ENCODE data around the gene ENOX1. TPM values are rescaled to one million over a fixed set of nuclear protein-coding genes. Genes with fewer than 3 reads are reported as not detected.

The ENOX1 gene
- total RNA-seq, 1 experiment from 2014 or later, result 0.26 TPM

DNA sequence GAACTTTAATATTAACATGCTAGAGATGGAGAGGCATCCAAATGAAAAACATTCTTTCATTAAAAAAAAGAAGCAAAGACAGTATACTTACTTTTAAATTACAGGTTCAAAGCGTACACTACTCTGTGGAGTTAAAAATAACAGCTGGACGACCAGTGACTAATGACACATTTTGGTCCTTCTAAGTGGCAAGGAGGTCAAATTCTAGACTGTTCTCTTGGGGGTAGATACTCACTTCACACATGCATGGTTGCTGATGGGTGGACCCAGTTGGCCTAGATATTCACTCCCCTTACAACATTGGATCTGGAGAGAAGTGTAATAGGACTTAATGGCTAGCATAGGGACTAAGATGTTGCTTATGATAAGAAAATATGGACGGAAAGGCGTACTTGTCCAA is 461.1 kb downstream of the ENOX1 start:
- H3K27ac Mint-ChIP-seq, result no peak overlapping the region
- H3K4me3 Mint-ChIP-seq, result no peak overlapping the region
- no peak for TF ChIP-seq AR (CRISPR knock-in tag; IDR thresholded peaks at IDR 0.05)
- no peak for TF ChIP-seq KAT7 (CRISPR knock-in tag; IDR thresholded peaks at IDR 0.05; ENCODE audit: borderline replicate concordance)
- TF ChIP-seq ZNF138 (CRISPR knock-in tag; conservative IDR thresholded peaks at IDR 0.05), result no peak
- TF ChIP-seq NFATC4 (CRISPR knock-in tag; IDR thresholded peaks at IDR 0.05), result no peak
- TF ChIP-seq TCF7 (CRISPR knock-in tag; IDR thresholded peaks at IDR 0.05; ENCODE audit: low read depth), result no peak
- TF ChIP-seq, protein P1, sequence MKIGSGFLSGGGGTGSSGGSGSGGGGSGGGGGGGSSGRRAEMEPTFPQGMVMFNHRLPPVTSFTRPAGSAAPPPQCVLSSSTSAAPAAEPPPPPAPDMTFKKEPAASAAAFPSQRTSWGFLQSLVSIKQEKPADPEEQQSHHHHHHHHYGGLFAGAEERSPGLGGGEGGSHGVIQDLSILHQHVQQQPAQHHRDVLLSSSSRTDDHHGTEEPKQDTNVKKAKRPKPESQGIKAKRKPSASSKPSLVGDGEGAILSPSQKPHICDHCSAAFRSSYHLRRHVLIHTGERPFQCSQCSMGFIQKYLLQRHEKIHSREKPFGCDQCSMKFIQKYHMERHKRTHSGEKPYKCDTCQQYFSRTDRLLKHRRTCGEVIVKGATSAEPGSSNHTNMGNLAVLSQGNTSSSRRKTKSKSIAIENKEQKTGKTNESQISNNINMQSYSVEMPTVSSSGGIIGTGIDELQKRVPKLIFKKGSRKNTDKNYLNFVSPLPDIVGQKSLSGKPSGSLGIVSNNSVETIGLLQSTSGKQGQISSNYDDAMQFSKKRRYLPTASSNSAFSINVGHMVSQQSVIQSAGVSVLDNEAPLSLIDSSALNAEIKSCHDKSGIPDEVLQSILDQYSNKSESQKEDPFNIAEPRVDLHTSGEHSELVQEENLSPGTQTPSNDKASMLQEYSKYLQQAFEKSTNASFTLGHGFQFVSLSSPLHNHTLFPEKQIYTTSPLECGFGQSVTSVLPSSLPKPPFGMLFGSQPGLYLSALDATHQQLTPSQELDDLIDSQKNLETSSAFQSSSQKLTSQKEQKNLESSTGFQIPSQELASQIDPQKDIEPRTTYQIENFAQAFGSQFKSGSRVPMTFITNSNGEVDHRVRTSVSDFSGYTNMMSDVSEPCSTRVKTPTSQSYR (CRISPR knock-in tag; IDR thresholded peaks at IDR 0.05), result no peak
- no peak for TF ChIP-seq PRRX2 (CRISPR knock-in tag; IDR thresholded peaks at IDR 0.05)
- TF ChIP-seq IRF2 (CRISPR knock-in tag; IDR thresholded peaks at IDR 0.05; ENCODE audit: borderline replicate concordance, low read depth), result no peak
- no peak for TF ChIP-seq ZBTB21 (CRISPR knock-in tag; IDR thresholded peaks at IDR 0.05; ENCODE audit: borderline replicate concordance)
- H3K4me1 Mint-ChIP-seq, result peaks cover 3% of the 10 kb centered on the region
- H3K36me3 Mint-ChIP-seq, result no peaks in the 10 kb centered on the region
- DNase-seq (ENCODE audit: low spot score), result no peak
- POLR2A ChIA-PET, result no interaction called here
- CTCF ChIA-PET, result no interaction called here
- H3K9me3 Mint-ChIP-seq, result no peaks in the 10 kb centered on the region
- H3K27me3 Mint-ChIP-seq (ENCODE audit: low read depth), result no peaks in the 10 kb centered on the region
- no peak for ATAC-seq

GRCh38 chr13:43324129-43324528 is 462.6 kb downstream of the ENOX1 start:
- H3K36me3 Mint-ChIP-seq, result no peaks in the 10 kb centered on the region
- ATAC-seq, result no peak
- no peak overlapping the region for H3K27ac Mint-ChIP-seq
- no peaks in the 10 kb centered on the region for H3K27me3 Mint-ChIP-seq (ENCODE audit: low read depth)
- POLR2A ChIA-PET, result no interaction called here
- H3K9me3 Mint-ChIP-seq, result no peaks in the 10 kb centered on the region
- peaks cover 19% of the 10 kb centered on the region for H3K4me1 Mint-ChIP-seq
- H3K4me3 Mint-ChIP-seq, result no peak overlapping the region
- DNase-seq (ENCODE audit: low spot score), result no peak
- CTCF ChIA-PET, result no interaction called here
- TF ChIP-seq SMAD4 (CRISPR knock-in tag; IDR thresholded peaks at IDR 0.05) (no peak), ZNF423 (CRISPR knock-in tag; IDR thresholded peaks at IDR 0.05) (no peak), ZBTB21 (CRISPR knock-in tag; IDR thresholded peaks at IDR 0.05; ENCODE audit: borderline replicate concordance) (no peak), ZNF396 (CRISPR knock-in tag; IDR thresholded peaks at IDR 0.05; ENCODE audit: borderline replicate concordance) (no peak), CBFB (CRISPR knock-in tag; IDR thresholded peaks at IDR 0.05; ENCODE audit: low read depth) (no peak), ZNF121 (CRISPR knock-in tag; IDR thresholded peaks at IDR 0.05) (no peak), SOX15 (CRISPR knock-in tag; IDR thresholded peaks at IDR 0.05) (no peak), GRHL2 (CRISPR knock-in tag; IDR thresholded peaks at IDR 0.05; ENCODE audit: insufficient replicate concordance, severe bottlenecking) (no peak), STAT6 (CRISPR knock-in tag; conservative IDR thresholded peaks at IDR 0.05; ENCODE audit: low read depth) (no peak)
- TF ChIP-seq, protein P2, sequence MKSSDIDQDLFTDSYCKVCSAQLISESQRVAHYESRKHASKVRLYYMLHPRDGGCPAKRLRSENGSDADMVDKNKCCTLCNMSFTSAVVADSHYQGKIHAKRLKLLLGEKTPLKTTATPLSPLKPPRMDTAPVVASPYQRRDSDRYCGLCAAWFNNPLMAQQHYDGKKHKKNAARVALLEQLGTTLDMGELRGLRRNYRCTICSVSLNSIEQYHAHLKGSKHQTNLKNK (CRISPR knock-in tag; IDR thresholded peaks at IDR 0.05), result no peak
- TF ChIP-seq, protein P3, sequence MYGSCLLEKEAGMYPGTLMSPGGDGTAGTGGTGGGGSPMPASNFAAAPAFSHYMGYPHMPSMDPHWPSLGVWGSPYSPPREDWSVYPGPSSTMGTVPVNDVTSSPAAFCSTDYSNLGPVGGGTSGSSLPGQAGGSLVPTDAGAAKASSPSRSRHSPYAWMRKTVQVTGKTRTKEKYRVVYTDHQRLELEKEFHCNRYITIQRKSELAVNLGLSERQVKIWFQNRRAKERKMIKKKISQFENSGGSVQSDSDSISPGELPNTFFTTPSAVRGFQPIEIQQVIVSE (CRISPR knock-in tag; IDR thresholded peaks at IDR 0.05; ENCODE audit: borderline replicate concordance), result no peak
- TF ChIP-seq, protein P4, sequence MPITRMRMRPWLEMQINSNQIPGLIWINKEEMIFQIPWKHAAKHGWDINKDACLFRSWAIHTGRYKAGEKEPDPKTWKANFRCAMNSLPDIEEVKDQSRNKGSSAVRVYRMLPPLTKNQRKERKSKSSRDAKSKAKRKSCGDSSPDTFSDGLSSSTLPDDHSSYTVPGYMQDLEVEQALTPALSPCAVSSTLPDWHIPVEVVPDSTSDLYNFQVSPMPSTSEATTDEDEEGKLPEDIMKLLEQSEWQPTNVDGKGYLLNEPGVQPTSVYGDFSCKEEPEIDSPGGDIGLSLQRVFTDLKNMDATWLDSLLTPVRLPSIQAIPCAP (CRISPR knock-in tag; IDR thresholded peaks at IDR 0.05), result no peak
- TF ChIP-seq, protein P5, sequence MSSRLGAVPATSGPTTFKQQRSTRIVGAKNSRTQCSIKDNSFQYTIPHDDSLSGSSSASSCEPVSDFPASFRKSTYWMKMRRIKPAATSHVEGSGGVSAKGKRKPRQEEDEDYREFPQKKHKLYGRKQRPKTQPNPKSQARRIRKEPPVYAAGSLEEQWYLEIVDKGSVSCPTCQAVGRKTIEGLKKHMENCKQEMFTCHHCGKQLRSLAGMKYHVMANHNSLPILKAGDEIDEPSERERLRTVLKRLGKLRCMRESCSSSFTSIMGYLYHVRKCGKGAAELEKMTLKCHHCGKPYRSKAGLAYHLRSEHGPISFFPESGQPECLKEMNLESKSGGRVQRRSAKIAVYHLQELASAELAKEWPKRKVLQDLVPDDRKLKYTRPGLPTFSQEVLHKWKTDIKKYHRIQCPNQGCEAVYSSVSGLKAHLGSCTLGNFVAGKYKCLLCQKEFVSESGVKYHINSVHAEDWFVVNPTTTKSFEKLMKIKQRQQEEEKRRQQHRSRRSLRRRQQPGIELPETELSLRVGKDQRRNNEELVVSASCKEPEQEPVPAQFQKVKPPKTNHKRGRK (CRISPR knock-in tag; IDR thresholded peaks at IDR 0.05; ENCODE audit: borderline replicate concordance), result no peak
- TF ChIP-seq, protein P6, sequence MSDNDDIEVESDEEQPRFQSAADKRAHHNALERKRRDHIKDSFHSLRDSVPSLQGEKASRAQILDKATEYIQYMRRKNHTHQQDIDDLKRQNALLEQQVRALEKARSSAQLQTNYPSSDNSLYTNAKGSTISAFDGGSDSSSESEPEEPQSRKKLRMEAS (CRISPR knock-in tag; IDR thresholded peaks at IDR 0.05), result no peak
- TF ChIP-seq, protein P7, sequence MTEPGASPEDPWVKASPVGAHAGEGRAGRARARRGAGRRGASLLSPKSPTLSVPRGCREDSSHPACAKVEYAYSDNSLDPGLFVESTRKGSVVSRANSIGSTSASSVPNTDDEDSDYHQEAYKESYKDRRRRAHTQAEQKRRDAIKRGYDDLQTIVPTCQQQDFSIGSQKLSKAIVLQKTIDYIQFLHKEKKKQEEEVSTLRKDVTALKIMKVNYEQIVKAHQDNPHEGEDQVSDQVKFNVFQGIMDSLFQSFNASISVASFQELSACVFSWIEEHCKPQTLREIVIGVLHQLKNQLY (CRISPR knock-in tag; IDR thresholded peaks at IDR 0.05), result no peak
